ENCODE data around the gene ZNF747.
A peak's percentile ranks its signal among the peaks of the same experiment; 100 is the strongest.

Gene ZNF747

GRCh38 chr16:30491744-30492308 lies 42.8 kb downstream of the ZNF747 start:
- intact Hi-C loops (cut with DNase I) = no loop called here
- DNase-seq = no peak

GRCh38 chr16:30491229-30491628 lies 43.4 kb downstream of the ZNF747 start:
- DNase-seq = no peak
- intact Hi-C loops (cut with DNase I) = no loop called here

GRCh38 chr16:30490210-30490609 lies 44.4 kb downstream of the ZNF747 start:
- DNase-seq = peak in 5 of 42 donors; percentile 7 to 38 (median 14)
- intact Hi-C loops (cut with DNase I) = no loop called here

- intact Hi-C loops (cut with DNase I) = no loop called here
- DNase-seq = no peak
Measured at GRCh38 chr16:30488764-30489605, 45.7 kb downstream of the ZNF747 start.

- intact Hi-C loops (cut with DNase I) = no loop called here
Measured at GRCh38 chr16:30485818-30486436, 48.7 kb downstream of the ZNF747 start.

GRCh38 chr16:30484887-30485286 lies 49.8 kb downstream of the ZNF747 start:
- DNase-seq = no peak
- intact Hi-C loops (cut with DNase I) = no loop called here

More at GRCh38 chr16:30485818-30486436, 48.7 kb downstream of the ZNF747 start:
- DNase-seq = no peak

GRCh38 chr16:30482366-30482765 lies 52.3 kb downstream of the ZNF747 start:
- DNase-seq = no peak
- intact Hi-C loops (cut with DNase I) = no loop called here

- intact Hi-C loops (cut with DNase I) = no loop called here
- no peak for DNase-seq
Measured at GRCh38 chr16:30481381-30481780, 53.3 kb downstream of the ZNF747 start.

Measured in head of caudate nucleus (tissue), 42 donors.